ENCODE results near the gene MTHFD2. TPM values are rescaled to one million over a fixed set of nuclear protein-coding genes. Genes with fewer than 3 reads are reported as not detected.

The MTHFD2 gene
- 31.7 TPM for total RNA-seq

GRCh38 chr2:74198461-74199274 is at the start of gene MTHFD2:
Gene MTHFD2 (plus strand): TSS chr2:74198615. CDS start chr2:74198642, 27 bp downstream.
- H3K4me1 ChIP-seq, result peaks cover 15 to 23% of the 10 kb centered on the region in 2 donors
- H3K27ac ChIP-seq, result peak within 1 kb of the TSS; percentile 97 to 98
- TF ChIP-seq CTCF (IDR thresholded peaks at IDR 0.05), result peak; percentile 83 to 90 (median 86)
- no peaks in the 10 kb centered on the region for H3K9me3 ChIP-seq
- H3K4me3 ChIP-seq, result peak within 1 kb of the TSS; percentile 82 to 90
- intact Hi-C loops (cut with DNase I), result loop anchor here (1.0 to 5.0 kb wide), 4 partner anchors 19 to 370 kb away; partner anchors contain the start of gene STAMBP
- H3K27me3 ChIP-seq, result no peaks in the 10 kb centered on the region
- DNase-seq (ENCODE audit: low spot score in 2 of 2), result peak; percentile 87 to 97
- no peaks in the 10 kb centered on the region for H3K36me3 ChIP-seq

- Histone ChIP-seq H3K36me3 (peaks cover 11 to 16% of the 10 kb centered on the region in 2 donors), H3K4me3 (no peak overlapping the region), H3K27ac (no peak overlapping the region), H3K4me1 (peaks cover 5 to 19% of the 10 kb centered on the region in 2 donors), H3K9me3 (no peaks in the 10 kb centered on the region), H3K27me3 (no peaks in the 10 kb centered on the region)
- no peak for DNase-seq (ENCODE audit: low spot score in 2 of 2)
- no peak for TF ChIP-seq CTCF (IDR thresholded peaks at IDR 0.05)
- intact Hi-C loops (cut with DNase I), result loop anchor here (2.0 to 10.0 kb wide), 3 partner anchors 186 to 320 kb away; partner anchors contain the start of genes DGUOK and STAMBP
Observed at GRCh38 chr2:74149247-74149525, 49.2 kb upstream of the MTHFD2 start.

GRCh38 chr2:74149570-74150319 is 48.7 kb upstream of the MTHFD2 start:
- intact Hi-C loops (cut with DNase I), result loop anchor here (2.0 to 10.0 kb wide), 3 partner anchors 185 to 321 kb away; partner anchors contain the start of genes DGUOK and STAMBP
- no peak for TF ChIP-seq CTCF (IDR thresholded peaks at IDR 0.05)
- no peaks in the 10 kb centered on the region for H3K9me3 ChIP-seq
- H3K4me3 ChIP-seq, result no peak overlapping the region
- DNase-seq (ENCODE audit: low spot score in 2 of 2), result no peak
- no peaks in the 10 kb centered on the region for H3K27me3 ChIP-seq
- H3K36me3 ChIP-seq, result peaks cover 11 to 18% of the 10 kb centered on the region in 2 donors
- no peak overlapping the region for H3K27ac ChIP-seq
- peaks cover 5 to 19% of the 10 kb centered on the region in 2 donors for H3K4me1 ChIP-seq

GRCh38 chr2:74152954-74153353 is 45.5 kb upstream of the MTHFD2 start:
- Histone ChIP-seq H3K4me3 (no peak overlapping the region), H3K9me3 (no peaks in the 10 kb centered on the region), H3K4me1 (peaks cover 0 to 6% of the 10 kb centered on the region in 2 donors), H3K27ac (no peak overlapping the region), H3K27me3 (no peaks in the 10 kb centered on the region), H3K36me3 (peaks cover 36 to 49% of the 10 kb centered on the region in 2 donors)
- intact Hi-C loops (cut with DNase I), result no loop called here
- no peak for DNase-seq (ENCODE audit: low spot score in 2 of 2)
- TF ChIP-seq CTCF (IDR thresholded peaks at IDR 0.05), result no peak

- intact Hi-C loops (cut with DNase I), result no loop called here
- H3K36me3 ChIP-seq, result peaks cover 57 to 78% of the 10 kb centered on the region in 2 donors
- no peak overlapping the region for H3K4me3 ChIP-seq
- no peaks in the 10 kb centered on the region for H3K27me3 ChIP-seq
- no peak for TF ChIP-seq CTCF (IDR thresholded peaks at IDR 0.05)
- no peak overlapping the region for H3K27ac ChIP-seq
- DNase-seq (ENCODE audit: low spot score in 2 of 2), result no peak
- H3K9me3 ChIP-seq, result no peaks in the 10 kb centered on the region
- no peaks in the 10 kb centered on the region for H3K4me1 ChIP-seq
Observed at GRCh38 chr2:74155830-74156229, 42.6 kb upstream of the MTHFD2 start.

Data from ascending aorta (tissue), 2 donors.